NCI-H1105 treated with DMSO at 0.1 percent for 48 hours (cell line): ENCODE results near the gene ACY1.

Experiments used
- DNase-seq: peaks from one replicate; lab custom pipeline; 2025; lab: John Stamatoyannopoulos, UW

ACY1 gene

GRCh38 chr3:52005571-52005986 is 22.2 kb downstream of the ACY1 start:
- DNase-seq = peak; percentile 24

- DNase-seq = no peak
Measured at GRCh38 chr3:52006017-52006819, 22.9 kb downstream of the ACY1 start.

- no peak for DNase-seq
Measured at GRCh38 chr3:52006820-52007133, 23.4 kb downstream of the ACY1 start.

GRCh38 chr3:52007291-52007690 is 24.0 kb downstream of the ACY1 start:
- DNase-seq = no peak

GRCh38 chr3:52010431-52010830 is 27.1 kb downstream of the ACY1 start:
- DNase-seq = no peak

GRCh38 chr3:52012699-52013098 is 29.4 kb downstream of the ACY1 start:
- DNase-seq = no peak

- no peak for DNase-seq
Measured at GRCh38 chr3:52013802-52014598, 30.7 kb downstream of the ACY1 start.

GRCh38 chr3:52014613-52015012 is 31.3 kb downstream of the ACY1 start:
- no peak for DNase-seq

- peak; percentile 15 for DNase-seq
Measured at GRCh38 chr3:52015438-52016228, 32.3 kb downstream of the ACY1 start.

GRCh38 chr3:52017586-52017985 is 34.3 kb downstream of the ACY1 start:
- no peak for DNase-seq

GRCh38 chr3:52018319-52019000 is 35.1 kb downstream of the ACY1 start:
- no peak for DNase-seq

- no peak for DNase-seq
Measured at GRCh38 chr3:52019352-52020080, 36.2 kb downstream of the ACY1 start.

GRCh38 chr3:52020796-52021195 is 37.5 kb downstream of the ACY1 start:
- DNase-seq = no peak

GRCh38 chr3:52021489-52022268 is 38.3 kb downstream of the ACY1 start:
- DNase-seq = peak; percentile 50

GRCh38 chr3:52022323-52023100 is 39.2 kb downstream of the ACY1 start:
- no peak for DNase-seq

GRCh38 chr3:52023101-52023770 is 39.9 kb downstream of the ACY1 start:
- DNase-seq = no peak

GRCh38 chr3:52023860-52024764 is 40.8 kb downstream of the ACY1 start:
- no peak for DNase-seq
